ENCODE data around the gene OR4F15.

OR4F15 gene

GRCh38 chr15:101804375-101804774, 7.6 kb upstream of the OR4F15 start:
- no peak for DNase-seq

GRCh38 chr15:101804941-101805340, 7.1 kb upstream of the OR4F15 start:
- no peak for DNase-seq

- no peak for DNase-seq
These were observed 6.2 kb upstream of the OR4F15 start for GRCh38 chr15:101805605-101806345.

- DNase-seq, result no peak
These were observed 4.6 kb upstream of the OR4F15 start for GRCh38 chr15:101807345-101807945.

GRCh38 chr15:101808201-101808600, 3.8 kb upstream of the OR4F15 start:
- DNase-seq, result no peak

GRCh38 chr15:101810456-101810855, 1.5 kb upstream of the OR4F15 start:
- no peak for DNase-seq

- no peak for DNase-seq
These were observed 1.1 kb upstream of the OR4F15 start for GRCh38 chr15:101810876-101811275.

GRCh38 chr15:101813803-101814534, 2.0 kb downstream of the OR4F15 start:
- no peak for DNase-seq

GRCh38 chr15:101820781-101821180, 8.8 kb downstream of the OR4F15 start:
- no peak for DNase-seq

GRCh38 chr15:101827257-101827656, 15.3 kb downstream of the OR4F15 start:
- no peak for DNase-seq

GRCh38 chr15:101828774-101829173, 16.8 kb downstream of the OR4F15 start:
- no peak for DNase-seq

- DNase-seq, result no peak
These were observed 29.7 kb downstream of the OR4F15 start for GRCh38 chr15:101841656-101842055.

- no peak for DNase-seq
These were observed 32.9 kb downstream of the OR4F15 start for GRCh38 chr15:101844916-101845315.

- DNase-seq, result no peak
These were observed 40.4 kb downstream of the OR4F15 start for GRCh38 chr15:101852356-101852755.

Data from NCI-H510A (cell line).